ENCODE data around the gene ATCAY. TPM values are rescaled to one million over a fixed set of nuclear protein-coding genes. Genes with fewer than 3 reads are reported as not detected.

Gene ATCAY
- polyA plus RNA-seq, 3 donors: not detected

DNA sequence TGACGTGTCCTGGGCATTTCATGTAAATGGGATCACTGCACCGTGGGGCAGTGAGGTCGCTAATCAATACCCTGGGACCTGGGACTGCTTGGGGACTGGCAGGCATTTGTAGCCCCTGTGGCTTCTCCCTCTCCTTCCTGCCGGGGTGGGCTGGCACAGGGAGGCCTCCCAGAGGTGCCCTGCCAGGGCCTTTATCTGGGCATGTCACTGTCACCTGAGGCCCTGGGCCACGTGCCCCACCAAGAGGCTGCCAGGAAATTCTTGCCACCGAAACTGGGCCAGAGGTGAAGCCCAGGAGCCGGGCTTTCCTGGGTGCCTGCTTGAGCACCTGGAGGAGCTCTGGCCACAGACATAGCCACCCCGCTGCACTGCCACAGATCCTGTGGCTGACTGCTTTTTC is 50.6 kb downstream of the ATCAY start:
- Mint-ChIP-seq H3K9me3 (peaks cover 0 to 18% (median 1%) of the 10 kb centered on the region in 7 donors), H3K4me3 (no peak overlapping the region)

DNA sequence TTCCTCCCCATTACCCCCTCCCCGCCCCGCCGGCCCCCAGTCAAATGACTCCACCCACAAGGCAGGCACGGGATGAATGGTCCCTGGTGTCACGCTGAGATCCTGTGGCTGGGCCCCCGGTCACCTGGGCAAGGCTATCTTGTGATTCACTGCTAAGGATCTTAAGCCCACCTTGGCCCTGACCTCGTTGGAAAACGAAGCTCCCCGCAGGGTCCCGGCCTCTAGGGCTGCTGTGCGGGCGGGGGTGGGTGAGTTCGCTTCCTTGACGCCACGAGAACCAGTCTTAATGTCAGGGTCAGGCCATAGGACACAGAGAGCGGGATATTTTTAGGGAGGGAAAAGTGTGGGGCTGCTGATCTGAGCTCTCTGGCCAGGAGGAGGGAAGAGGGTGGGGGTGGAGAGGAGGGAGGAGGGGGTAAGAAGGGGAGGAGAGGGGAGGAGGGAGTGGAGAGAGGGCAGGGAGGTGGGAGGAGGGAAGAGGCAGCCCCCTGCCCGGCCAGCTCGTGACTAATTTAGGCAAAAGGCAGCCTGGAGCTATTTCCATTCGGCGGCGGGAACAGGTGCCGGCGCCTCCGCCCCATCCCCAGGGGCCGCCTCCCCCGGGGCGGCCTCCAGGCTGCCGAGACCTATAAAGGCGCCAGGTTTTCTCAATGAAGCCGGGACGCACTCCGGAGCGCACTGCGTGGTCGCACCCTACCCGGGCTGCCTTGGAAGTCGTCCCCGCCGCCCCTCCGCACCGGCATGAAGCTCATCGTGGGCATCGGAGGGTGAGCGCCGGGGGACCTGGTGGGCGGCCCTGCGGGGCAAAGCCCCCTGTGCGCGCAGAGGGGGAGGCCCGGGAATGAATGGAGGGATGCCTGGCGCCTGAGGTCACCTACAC is 52.7 kb downstream of the ATCAY start, which contains the start of gene NMRK2:
TSS of gene NMRK2 (plus strand) at position 139 of the 880 bp plus-strand sequence. CDS start at position 742, 603 bp downstream.
- H4K20me1 ChIP-seq (ENCODE audit: insufficient read depth, low read length): no peaks in the 10 kb centered on the region
- Mint-ChIP-seq H3K4me1 (no peaks in the 10 kb centered on the region), H3K9me3 (peaks cover 0 to 20% (median 3%) of the 10 kb centered on the region in 7 donors), H3K27me3 (ENCODE audit: low read depth in 3 of 3) (peaks cover 34 to 56% (median 42%) of the 10 kb centered on the region in 3 donors), H3K4me3 (peak within 1 kb of the TSS in 1 of 2 donors; percentile 64), H3K27ac (no peak within 1 kb of the TSS), H3K36me3 (no peaks in the 10 kb centered on the region)
- TF ChIP-seq, protein P1, sequence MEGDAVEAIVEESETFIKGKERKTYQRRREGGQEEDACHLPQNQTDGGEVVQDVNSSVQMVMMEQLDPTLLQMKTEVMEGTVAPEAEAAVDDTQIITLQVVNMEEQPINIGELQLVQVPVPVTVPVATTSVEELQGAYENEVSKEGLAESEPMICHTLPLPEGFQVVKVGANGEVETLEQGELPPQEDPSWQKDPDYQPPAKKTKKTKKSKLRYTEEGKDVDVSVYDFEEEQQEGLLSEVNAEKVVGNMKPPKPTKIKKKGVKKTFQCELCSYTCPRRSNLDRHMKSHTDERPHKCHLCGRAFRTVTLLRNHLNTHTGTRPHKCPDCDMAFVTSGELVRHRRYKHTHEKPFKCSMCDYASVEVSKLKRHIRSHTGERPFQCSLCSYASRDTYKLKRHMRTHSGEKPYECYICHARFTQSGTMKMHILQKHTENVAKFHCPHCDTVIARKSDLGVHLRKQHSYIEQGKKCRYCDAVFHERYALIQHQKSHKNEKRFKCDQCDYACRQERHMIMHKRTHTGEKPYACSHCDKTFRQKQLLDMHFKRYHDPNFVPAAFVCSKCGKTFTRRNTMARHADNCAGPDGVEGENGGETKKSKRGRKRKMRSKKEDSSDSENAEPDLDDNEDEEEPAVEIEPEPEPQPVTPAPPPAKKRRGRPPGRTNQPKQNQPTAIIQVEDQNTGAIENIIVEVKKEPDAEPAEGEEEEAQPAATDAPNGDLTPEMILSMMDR (IDR thresholded peaks at IDR 0.05): no peak
- no peak within 1 kb of the TSS for H3K4me2 ChIP-seq (replicated peaks; ENCODE audit: extremely low read depth, low read length, poor library complexity, severe bottlenecking)
- no peaks in the 10 kb centered on the region for H3K79me2 ChIP-seq (ENCODE audit: insufficient read depth, low read length)
- no peaks in the 10 kb centered on the region for H3K36me3 ChIP-seq (replicated peaks in 1 of 2; ENCODE audit: control insufficient read depth in 1 of 2, insufficient read depth in 2 of 2, low read length in 2 of 2)
- no peak within 1 kb of the TSS for H3K27ac ChIP-seq (ENCODE audit: low read depth in 1 of 2, low read length in 2 of 2)
- WGBS (ENCODE audit: insufficient coverage): 4% methylated on average over 51 of the region's 51 CpGs
- DNase-seq: no peak
- H2AFZ ChIP-seq (ENCODE audit: insufficient read depth, low read depth, low read length, poor library complexity, severe bottlenecking): no peak within 1 kb of the TSS
- no peak within 1 kb of the TSS for H3K4me3 ChIP-seq (replicated peaks in 1 of 3; ENCODE audit: low read depth in 2 of 3, low read length in 3 of 3)
- intact Hi-C loops (cut with micrococcal nuclease): no loop called here
- no peaks in the 10 kb centered on the region for H3K4me1 ChIP-seq (ENCODE audit: control insufficient read depth in 1 of 2, insufficient read depth in 2 of 2, low read length in 2 of 2)
- no peaks in the 10 kb centered on the region for H3K9me3 ChIP-seq (replicated peaks in 1 of 2; ENCODE audit: control insufficient read depth in 1 of 2, insufficient read depth in 1 of 2, low read length in 2 of 2)
- H3K27me3 ChIP-seq (ENCODE audit: control insufficient read depth in 2 of 2, insufficient read depth in 2 of 2, low read length in 2 of 2): peaks cover 7 to 32% of the 10 kb centered on the region in 2 donors
- no peak within 1 kb of the TSS for H3K9ac ChIP-seq (ENCODE audit: insufficient read depth, low read length, poor library complexity, severe bottlenecking)

More for the DNA sequence above, 50.6 kb downstream of the ATCAY start:
- H3K27me3 ChIP-seq (ENCODE audit: control insufficient read depth in 2 of 2, insufficient read depth in 2 of 2, low read length in 2 of 2): peaks cover 7 to 32% of the 10 kb centered on the region in 2 donors
- H3K9ac ChIP-seq (ENCODE audit: insufficient read depth, low read length, poor library complexity, severe bottlenecking): no peak overlapping the region
- no peaks in the 10 kb centered on the region for H3K79me2 ChIP-seq (ENCODE audit: insufficient read depth, low read length)
- Mint-ChIP-seq H3K36me3 (no peaks in the 10 kb centered on the region), H3K4me1 (no peaks in the 10 kb centered on the region), H3K27me3 (ENCODE audit: low read depth in 3 of 3) (peaks cover 36 to 51% (median 37%) of the 10 kb centered on the region in 3 donors), H3K27ac (no peak overlapping the region)
- no peak overlapping the region for H2AFZ ChIP-seq (ENCODE audit: insufficient read depth, low read depth, low read length, poor library complexity, severe bottlenecking)
- no peaks in the 10 kb centered on the region for H4K20me1 ChIP-seq (ENCODE audit: insufficient read depth, low read length)
- no peak overlapping the region for H3K27ac ChIP-seq (ENCODE audit: low read depth in 1 of 2, low read length in 2 of 2)
- no peaks in the 10 kb centered on the region for H3K36me3 ChIP-seq (replicated peaks in 1 of 2; ENCODE audit: control insufficient read depth in 1 of 2, insufficient read depth in 2 of 2, low read length in 2 of 2)
- H3K4me1 ChIP-seq (ENCODE audit: control insufficient read depth in 1 of 2, insufficient read depth in 2 of 2, low read length in 2 of 2): no peaks in the 10 kb centered on the region
- TF ChIP-seq, protein P1 (IDR thresholded peaks at IDR 0.05): no peak
- H3K9me3 ChIP-seq (replicated peaks in 1 of 2; ENCODE audit: control insufficient read depth in 1 of 2, insufficient read depth in 1 of 2, low read length in 2 of 2): no peaks in the 10 kb centered on the region
- intact Hi-C loops (cut with micrococcal nuclease): no loop called here
- 79% methylated on average over 8 of the region's 8 CpGs for WGBS (ENCODE audit: insufficient coverage)
- no peak overlapping the region for H3K4me3 ChIP-seq (replicated peaks in 1 of 3; ENCODE audit: low read depth in 2 of 3, low read length in 3 of 3)
- DNase-seq: no peak
- no peak overlapping the region for H3K4me2 ChIP-seq (replicated peaks; ENCODE audit: extremely low read depth, low read length, poor library complexity, severe bottlenecking)
